GM21723 (cell line): ENCODE measurements around the gene TCHP.
"Not testable (repeated sequence)": the region's sequence is repeated elsewhere in the genome, so short reads cannot be mapped to it uniquely, and the experiment has no call there.

Experiments used
- ATAC-seq: cut with Tn5 transposase; IDR thresholded peaks from one replicate; pipeline ENCODE4 v1.9.1; 2021; ENCODE audit warnings: mild to moderate bottlenecking, moderate library complexity; ENCODE audit not compliant: unreplicated experiment

TCHP gene

GRCh38 chr12:109899783-109900751, at the start of gene TCHP:
TSS of gene TCHP (plus strand) at chr12:109900274. CDS start at chr12:109903027, 2,753 bp downstream.
- peak; percentile 76 for ATAC-seq

GRCh38 chr12:109850518-109850917, 49.6 kb upstream of the TCHP start:
- not testable (repeated sequence) for ATAC-seq

GRCh38 chr12:109855377-109855776, 44.7 kb upstream of the TCHP start:
- ATAC-seq = no peak

- ATAC-seq = no peak
Measured at GRCh38 chr12:109857715-109858114, 42.4 kb upstream of the TCHP start.

- no peak for ATAC-seq
Measured at GRCh38 chr12:109858764-109859163, 41.3 kb upstream of the TCHP start.

GRCh38 chr12:109860977-109861376, 39.1 kb upstream of the TCHP start:
- ATAC-seq = no peak

GRCh38 chr12:109861689-109862314, 38.3 kb upstream of the TCHP start:
- no peak for ATAC-seq

- not testable (repeated sequence) for ATAC-seq
Measured at GRCh38 chr12:109862491-109862890, 37.6 kb upstream of the TCHP start.

GRCh38 chr12:109863847-109864712, 36.0 kb upstream of the TCHP start:
- no peak for ATAC-seq

- no peak for ATAC-seq
Measured at GRCh38 chr12:109864916-109865315, 35.2 kb upstream of the TCHP start.

GRCh38 chr12:109868182-109869051, 31.7 kb upstream of the TCHP start:
- no peak for ATAC-seq

GRCh38 chr12:109870648-109871047, 29.4 kb upstream of the TCHP start:
- no peak for ATAC-seq

GRCh38 chr12:109871668-109872314, 28.3 kb upstream of the TCHP start:
- no peak for ATAC-seq

GRCh38 chr12:109873653-109874052, 26.4 kb upstream of the TCHP start:
- ATAC-seq = no peak

- no peak for ATAC-seq
Measured at GRCh38 chr12:109875572-109876131, 24.4 kb upstream of the TCHP start.

GRCh38 chr12:109876406-109876805, 23.7 kb upstream of the TCHP start:
- ATAC-seq = no peak

GRCh38 chr12:109877504-109878246, 22.4 kb upstream of the TCHP start:
- no peak for ATAC-seq

- ATAC-seq = no peak
Measured at GRCh38 chr12:109878247-109878625, 21.8 kb upstream of the TCHP start.

GRCh38 chr12:109878749-109879148, 21.3 kb upstream of the TCHP start:
- no peak for ATAC-seq
